ENCODE data around the gene SPATA24. TPM values are rescaled to one million over a fixed set of nuclear protein-coding genes. Genes with fewer than 3 reads are reported as not detected.

SPATA24 gene
- total RNA-seq, 1 experiment from 2014 or later, result 3.1 TPM

Other genes with a start within 250 kb of the SPATA24 start
- 34.0 TPM for gene SIL1, start 205.7 kb downstream of the SPATA24 start, total RNA-seq (2021; ENCODE audit: unreplicated experiment)
- gene MATR3, start 110.3 kb downstream of the SPATA24 start, total RNA-seq (2021; ENCODE audit: unreplicated experiment), result 123 TPM
- gene PAIP2, start 62.2 kb downstream of the SPATA24 start, total RNA-seq (2021; ENCODE audit: unreplicated experiment), result 108 TPM
- gene SLC23A1, start 20.8 kb downstream of the SPATA24 start, total RNA-seq (2021; ENCODE audit: unreplicated experiment), result not detected
- gene MZB1, start 14.2 kb downstream of the SPATA24 start, total RNA-seq (2021; ENCODE audit: unreplicated experiment), result 0.81 TPM
- 1.7 TPM for gene PROB1, start 9.0 kb downstream of the SPATA24 start, total RNA-seq (2021; ENCODE audit: unreplicated experiment)
- 5.7 TPM for gene DNAJC18, start 35.4 kb upstream of the SPATA24 start, total RNA-seq (2021; ENCODE audit: unreplicated experiment)
- gene ECSCR, start 58.7 kb upstream of the SPATA24 start, total RNA-seq (2021; ENCODE audit: unreplicated experiment), result not detected
- not detected for gene SMIM33, start 66.9 kb upstream of the SPATA24 start, total RNA-seq (2021; ENCODE audit: unreplicated experiment)
- gene STING1, start 78.7 kb upstream of the SPATA24 start, total RNA-seq (2021; ENCODE audit: unreplicated experiment), result 17.7 TPM
- gene UBE2D2, start 157.2 kb upstream of the SPATA24 start, total RNA-seq (2021; ENCODE audit: unreplicated experiment), result 140 TPM
- 43.1 TPM for gene CXXC5, start 244.3 kb upstream of the SPATA24 start, total RNA-seq (2021; ENCODE audit: unreplicated experiment)